Transverse colon (tissue), 3 donors: ENCODE results near the gene ZBTB7C.

Source experiments
- CTCF ChIP-seq, 5 experiments: fragments of 200-600 bp in 3 of 5; fragments of 450-650 bp in 2 of 5; sonication (generic) in 3 of 5; IDR thresholded peaks; 1 replicate in 2 of 5; 2 replicates in 3 of 5; pipeline ENCODE4 v1.5.1; 2016 to 2017; ENCODE audit warnings: antibody characterized with exemption in 5 of 5, inconsistent platforms in 3 of 5, mild to moderate bottlenecking in 2 of 5, moderate library complexity in 1 of 5
- EP300 ChIP-seq: sonication (generic); formaldehyde crosslinking; IDR thresholded peaks from one replicate; pipeline ENCODE4 v1.6.1; 2017; ENCODE audit warnings: antibody characterized with exemption, low read depth
- POLR2A ChIP-seq: fragments of 450-650 bp; IDR thresholded peaks from one replicate; pipeline ENCODE4 v1.6.1; 2016; ENCODE audit warnings: antibody characterized with exemption, mild to moderate bottlenecking, moderate library complexity

- TF ChIP-seq CTCF (IDR thresholded peaks at IDR 0.05) (no peak), POLR2A (no peak), EP300 (no peak)
Observed at GRCh38 chr18:48043166-48043565, 366.0 kb downstream of the ZBTB7C start.
